Hepatocyte (in vitro differentiated cells): ENCODE results near the gene SKAP1.

Source experiments
- CTCF ChIP-seq: fragments of 200-600 bp; sonication (generic); IDR thresholded peaks from 2 replicates; pipeline ENCODE4 v1.5.1; 2016; ENCODE audit warnings: antibody characterized with exemption, mild to moderate bottlenecking; ENCODE audit not compliant: poor library complexity
- EZH2phosphoT487 ChIP-seq: fragments of 200-600 bp; sonication (generic); IDR thresholded peaks from one replicate; pipeline ENCODE4 v1.6.1; 2018; ENCODE audit warnings: antibody characterized with exemption, mild to moderate bottlenecking, low read depth, moderate library complexity; ENCODE audit not compliant: unreplicated experiment, severe bottlenecking

GRCh38 chr17:48382989-48383388 is 47.0 kb downstream of the SKAP1 start:
- TF ChIP-seq CTCF (no peak), EZH2phosphoT487 (no peak)
